NCI-H774 (cell line): ENCODE data around the gene UBTD2.
A peak's percentile ranks its signal among the peaks of the same experiment; 100 is the strongest.

Experiments
- DNase-seq: peaks from one replicate; lab custom pipeline; 2025; lab: John Stamatoyannopoulos, UW

Gene UBTD2

GRCh38 chr5:172194985-172195774 lies 88.4 kb downstream of the UBTD2 start:
- DNase-seq = no peak

GRCh38 chr5:172193872-172194271 lies 89.7 kb downstream of the UBTD2 start, which contains the start of gene EFCAB9:
TSS of gene EFCAB9 (plus strand) at chr5:172194172. CDS start at chr5:172194173, 1 bp downstream.
- no peak for DNase-seq

GRCh38 chr5:172189693-172190296 lies 93.8 kb downstream of the UBTD2 start:
- DNase-seq = no peak

- DNase-seq = no peak
Measured at GRCh38 chr5:172188893-172189692, 94.5 kb downstream of the UBTD2 start.

GRCh38 chr5:172188033-172188892 lies 95.3 kb downstream of the UBTD2 start, which contains the start of gene STK10:
TSS of gene STK10 (minus strand) at chr5:172188224. CDS start at chr5:172188042, 182 bp downstream.
- DNase-seq = peak; percentile 88

- peak; percentile 20 for DNase-seq
Measured at GRCh38 chr5:172187118-172188032, 96.2 kb downstream of the UBTD2 start.

GRCh38 chr5:172186114-172186695 lies 97.4 kb downstream of the UBTD2 start:
- no peak for DNase-seq

GRCh38 chr5:172185096-172185461 lies 98.5 kb downstream of the UBTD2 start:
- no peak for DNase-seq

- no peak for DNase-seq
Measured at GRCh38 chr5:172183881-172184280, 99.7 kb downstream of the UBTD2 start.

- no peak for DNase-seq
Measured at GRCh38 chr5:172182291-172182690, 101.3 kb downstream of the UBTD2 start.

- no peak for DNase-seq
Measured at GRCh38 chr5:172180936-172181335, 102.6 kb downstream of the UBTD2 start.

- DNase-seq = no peak
Measured at GRCh38 chr5:172178991-172179989, 104.3 kb downstream of the UBTD2 start.

- no peak for DNase-seq
Measured at GRCh38 chr5:172178301-172178987, 105.1 kb downstream of the UBTD2 start.

GRCh38 chr5:172177176-172177575 lies 106.4 kb downstream of the UBTD2 start:
- no peak for DNase-seq

GRCh38 chr5:172175263-172175719 lies 108.3 kb downstream of the UBTD2 start:
- no peak for DNase-seq

- DNase-seq = no peak
Measured at GRCh38 chr5:172173564-172174153, 109.9 kb downstream of the UBTD2 start.

GRCh38 chr5:172172912-172173563 lies 110.5 kb downstream of the UBTD2 start:
- no peak for DNase-seq
